ENCODE results near the gene GHRH.

GRCh38 chr20:37274851-37275524 is 13.4 kb upstream of the GHRH start:
- TF ChIP-seq CTCF (IDR thresholded peaks at IDR 0.05) (no peak), ZNF281 (CRISPR knock-in tag; IDR thresholded peaks at IDR 0.05) (no peak), MAX (CRISPR knock-in tag; IDR thresholded peaks at IDR 0.05) (no peak), ZNF232 (CRISPR knock-in tag; IDR thresholded peaks at IDR 0.05) (no peak), ESRRA (CRISPR knock-in tag; IDR thresholded peaks at IDR 0.05; ENCODE audit: borderline replicate concordance) (no peak), NR1H2 (CRISPR knock-in tag; IDR thresholded peaks at IDR 0.05) (no peak), ZNF512 (CRISPR knock-in tag; IDR thresholded peaks at IDR 0.05; ENCODE audit: borderline replicate concordance) (no peak), KAT7 (CRISPR knock-in tag; IDR thresholded peaks at IDR 0.05; ENCODE audit: borderline replicate concordance) (no peak), ELF4 (CRISPR knock-in tag; IDR thresholded peaks at IDR 0.05; ENCODE audit: low read depth) (no peak), GABPB1 (CRISPR knock-in tag; IDR thresholded peaks at IDR 0.05) (no peak)
